ENCODE data around the gene AHSA1.
A peak's percentile ranks its signal among the peaks of the same experiment; 100 is the strongest.

Gene AHSA1

GRCh38 chr14:77495334-77495733 lies 37.4 kb downstream of the AHSA1 start:
- no peak for TF ChIP-seq CTCF (IDR thresholded peaks at IDR 0.05; ENCODE audit: insufficient read depth, low read depth, low read length, missing control alignments)
- H3K4me3 ChIP-seq (ENCODE audit: low read length), result no peak overlapping the region
- no peak for DNase-seq (ENCODE audit: low read depth)

GRCh38 chr14:77498120-77498979 lies 40.5 kb downstream of the AHSA1 start, which contains the start of gene ISM2:
Gene ISM2 (minus strand): TSS chr14:77498816. CDS start chr14:77498793, 23 bp downstream.
- peak; percentile 56 for DNase-seq (ENCODE audit: low read depth)
- no peak for TF ChIP-seq CTCF (IDR thresholded peaks at IDR 0.05; ENCODE audit: insufficient read depth, low read depth, low read length, missing control alignments)
- peak within 1 kb of the TSS; percentile 28 for H3K4me3 ChIP-seq (ENCODE audit: low read length)

- H3K4me3 ChIP-seq (ENCODE audit: low read length), result peak overlapping the region; percentile 27
- DNase-seq (ENCODE audit: low read depth), result peak; percentile 32
- no peak for TF ChIP-seq CTCF (IDR thresholded peaks at IDR 0.05; ENCODE audit: insufficient read depth, low read depth, low read length, missing control alignments)
Measured at GRCh38 chr14:77498984-77499527, 41.2 kb downstream of the AHSA1 start.

GRCh38 chr14:77502109-77502782 lies 44.4 kb downstream of the AHSA1 start:
- no peak for DNase-seq (ENCODE audit: low read depth)
- H3K4me3 ChIP-seq (ENCODE audit: low read length), result no peak overlapping the region
- no peak for TF ChIP-seq CTCF (IDR thresholded peaks at IDR 0.05; ENCODE audit: insufficient read depth, low read depth, low read length, missing control alignments)

- TF ChIP-seq CTCF (IDR thresholded peaks at IDR 0.05; ENCODE audit: insufficient read depth, low read depth, low read length, missing control alignments), result no peak
- H3K4me3 ChIP-seq (ENCODE audit: low read length), result no peak overlapping the region
- DNase-seq (ENCODE audit: low read depth), result no peak
Measured at GRCh38 chr14:77503138-77503537, 45.2 kb downstream of the AHSA1 start.

GRCh38 chr14:77505031-77505430 lies 47.1 kb downstream of the AHSA1 start:
- TF ChIP-seq CTCF (IDR thresholded peaks at IDR 0.05; ENCODE audit: insufficient read depth, low read depth, low read length, missing control alignments), result no peak
- no peak for DNase-seq (ENCODE audit: low read depth)
- no peak overlapping the region for H3K4me3 ChIP-seq (ENCODE audit: low read length)
